ENCODE measurements around the gene KANSL1.

GRCh38 chr17:46202424-46202823 is 9.2 kb upstream of the KANSL1 start:
- TF ChIP-seq CTCF (IDR thresholded peaks at IDR 0.05): no peak
- no peak for TF ChIP-seq POLR2AphosphoS5 (IDR thresholded peaks at IDR 0.05; ENCODE audit: low read depth, low read length)
- TF ChIP-seq REST (IDR thresholded peaks at IDR 0.05; ENCODE audit: insufficient read depth in 1 of 2, low read depth in 2 of 2, low read length in 1 of 2): no peak
- no peak for TF ChIP-seq TCF7L2 (IDR thresholded peaks at IDR 0.05; ENCODE audit: low read depth, low read length)
- no peak for TF ChIP-seq SIN3A (IDR thresholded peaks at IDR 0.05; ENCODE audit: borderline replicate concordance, insufficient read depth, low read depth, low read length)
